Erythroblast (primary cell): Measurements from ENCODE around the gene WDR19.
"Not testable (repeated sequence)": the region's sequence is repeated elsewhere in the genome, so short reads cannot be mapped to it uniquely, and the experiment has no call there.

Experiments used
- DNase-seq, 2 experiments: peaks; one replicate each; lab custom pipeline; 2025; lab: John Stamatoyannopoulos, UW
- GATA1 ChIP-seq: IDR thresholded peaks from 2 replicates; pipeline ENCODE4 v1.6.1; 2011; ENCODE audit warnings: low read depth, mild to moderate bottlenecking, control low read depth, low read length, moderate library complexity
- POLR2A ChIP-seq: IDR thresholded peaks from 2 replicates; pipeline ENCODE4 v1.6.1; 2011; ENCODE audit warnings: mild to moderate bottlenecking, low read length

Gene WDR19

GRCh38 chr4:39181905-39182638 is at the start of gene WDR19:
TSS of gene WDR19 (plus strand) at chr4:39182529. CDS start at chr4:39182558, 29 bp downstream.
- peak; percentile 62 for TF ChIP-seq POLR2A
- TF ChIP-seq GATA1, result no peak
- peak; percentile 99 for DNase-seq

DNA sequence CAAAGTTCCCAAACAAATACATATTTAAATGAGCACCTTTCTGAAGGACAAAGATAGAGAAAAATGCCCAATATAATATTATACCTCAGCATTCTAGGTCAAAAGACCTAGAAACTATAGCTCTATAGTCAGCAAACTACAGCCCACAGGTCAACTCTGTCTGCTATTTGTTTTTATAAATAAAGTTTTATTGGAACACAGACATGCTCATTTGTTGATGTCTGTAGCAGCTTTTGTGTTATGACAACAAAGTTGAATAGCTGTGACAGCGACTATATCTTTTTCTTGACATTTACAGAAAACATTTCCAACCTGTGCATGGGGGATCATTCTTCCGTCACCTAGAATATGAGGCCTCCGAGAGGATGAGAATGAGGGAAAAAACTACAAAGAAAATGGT is 48.7 kb upstream of the WDR19 start:
- no peak for DNase-seq

GRCh38 chr4:39134683-39135306 is 47.5 kb upstream of the WDR19 start:
- TF ChIP-seq GATA1 (no peak), POLR2A (no peak)
- DNase-seq, result no peak

More for the DNA sequence above, 48.7 kb upstream of the WDR19 start:
- TF ChIP-seq GATA1, result no peak
- TF ChIP-seq POLR2A, result no peak

DNA sequence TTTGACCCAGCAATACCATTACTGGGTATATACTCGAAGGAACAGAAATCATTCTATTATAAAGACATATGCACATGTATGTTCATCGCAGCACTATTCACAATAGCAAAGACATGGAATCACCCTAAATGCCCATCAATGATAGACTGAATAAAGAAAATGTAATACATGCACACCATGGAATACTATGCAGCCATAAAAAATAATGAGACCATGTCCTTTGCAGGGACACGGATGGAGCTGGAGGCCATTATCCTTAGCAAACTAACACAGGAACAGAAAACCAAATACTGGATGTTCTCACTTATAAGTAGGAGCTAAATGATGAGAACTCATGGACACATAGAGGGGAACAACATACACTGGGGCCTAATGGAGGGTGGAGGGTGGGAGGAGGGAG is 44.1 kb upstream of the WDR19 start:
- DNase-seq, result not testable (repeated sequence)

- TF ChIP-seq GATA1 (no peak), POLR2A (no peak)
- DNase-seq, result no peak
Observed at GRCh38 chr4:39146211-39146610, 36.1 kb upstream of the WDR19 start.

GRCh38 chr4:39154009-39154408 is 28.3 kb upstream of the WDR19 start:
- DNase-seq, result no peak
- TF ChIP-seq POLR2A (no peak), GATA1 (no peak)

DNA sequence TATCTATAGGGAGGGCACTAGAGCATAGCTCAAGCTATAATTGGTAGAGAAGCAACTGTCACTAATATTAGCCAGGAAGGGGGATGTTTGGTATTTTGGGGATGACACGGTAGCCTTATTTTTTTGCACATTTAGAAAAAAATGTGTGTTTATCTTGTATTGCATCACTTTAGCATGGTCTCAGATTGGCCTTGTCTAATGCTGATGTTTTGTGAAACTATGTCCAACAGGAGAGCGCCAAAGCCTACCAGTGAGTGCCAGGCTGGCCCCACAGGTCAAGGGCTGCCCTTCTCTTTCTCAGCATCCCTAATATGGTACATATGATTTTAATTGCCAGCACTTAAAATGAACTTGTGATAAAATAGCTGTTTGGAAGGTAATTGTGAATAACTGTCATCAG is 24.8 kb upstream of the WDR19 start:
- DNase-seq, result no peak
- TF ChIP-seq POLR2A, result no peak
- no peak for TF ChIP-seq GATA1

- TF ChIP-seq POLR2A (no peak), GATA1 (no peak)
- no peak for DNase-seq
Observed at GRCh38 chr4:39166177-39166576, 16.2 kb upstream of the WDR19 start.

DNA sequence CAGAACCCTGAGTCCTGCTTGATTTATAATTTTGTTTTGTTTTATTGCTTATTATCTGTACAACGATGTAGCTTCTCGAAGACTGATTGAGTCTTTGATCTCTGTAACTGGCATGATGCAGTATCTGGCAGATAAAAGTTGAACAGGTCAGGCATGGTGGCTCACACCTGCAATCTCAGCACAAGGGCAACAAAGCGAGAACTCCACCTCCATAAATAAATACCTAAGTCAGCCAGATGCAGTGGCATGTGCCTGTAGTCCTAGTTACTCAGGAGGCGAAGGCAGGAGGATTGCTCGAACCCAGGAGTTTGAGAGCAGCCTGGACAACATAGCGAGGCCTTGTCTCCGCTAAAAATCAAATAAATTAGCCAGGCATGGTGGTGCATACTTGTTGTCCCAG is 15.7 kb upstream of the WDR19 start:
- TF ChIP-seq POLR2A (no peak), GATA1 (no peak)
- DNase-seq, result no peak

GRCh38 chr4:39169426-39169825 is 12.9 kb upstream of the WDR19 start:
- TF ChIP-seq GATA1, result no peak
- TF ChIP-seq POLR2A, result no peak
- DNase-seq, result no peak

- no peak for DNase-seq
- TF ChIP-seq POLR2A (no peak), GATA1 (no peak)
Observed at GRCh38 chr4:39170301-39170700, 12.0 kb upstream of the WDR19 start.

- no peak for DNase-seq
- TF ChIP-seq GATA1, result no peak
- TF ChIP-seq POLR2A, result no peak
Observed at GRCh38 chr4:39178706-39179105, 3.6 kb upstream of the WDR19 start.

- TF ChIP-seq GATA1, result no peak
- TF ChIP-seq POLR2A, result no peak
- no peak for DNase-seq
Observed at GRCh38 chr4:39179681-39180080, 2.6 kb upstream of the WDR19 start.

DNA sequence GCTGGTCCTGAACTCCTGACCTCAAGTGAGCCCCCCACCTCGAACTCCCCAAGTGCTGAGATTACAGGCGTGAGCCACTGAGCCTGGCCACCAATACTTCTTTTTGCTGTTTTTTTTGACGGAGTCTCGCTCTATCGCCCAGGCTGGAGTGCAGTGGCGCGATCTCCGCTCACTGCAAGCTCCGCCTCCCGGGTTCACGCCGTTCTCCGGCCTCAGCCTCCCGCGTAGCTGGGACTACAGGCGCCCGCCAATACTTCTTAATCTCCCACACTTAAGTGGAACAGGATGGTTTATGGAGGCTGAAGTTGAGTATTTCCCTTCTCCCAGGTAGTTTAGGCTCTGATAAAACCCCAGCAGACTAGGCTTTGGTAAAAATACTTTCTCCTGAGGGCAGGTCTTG is 1.7 kb upstream of the WDR19 start:
- DNase-seq, result not testable (repeated sequence)

DNA sequence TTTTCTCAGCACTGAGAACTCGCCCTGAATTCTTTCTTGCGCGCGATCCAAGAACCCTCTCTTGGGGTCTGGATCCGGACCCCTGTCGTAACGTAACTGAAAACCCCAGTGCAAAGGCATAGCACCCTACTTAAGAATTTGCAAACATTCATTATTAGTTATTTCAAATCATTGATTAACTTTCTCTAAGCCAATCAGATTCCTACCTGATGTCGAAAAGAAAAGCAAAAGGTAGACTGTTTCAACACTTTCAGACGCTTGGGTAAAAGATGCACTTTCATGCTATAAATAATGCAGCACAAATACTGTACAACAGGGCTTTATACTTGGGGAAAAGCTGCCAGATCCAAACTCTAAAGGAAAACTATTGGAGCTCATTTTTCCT is 817 bp upstream of the WDR19 start:
- no peak for DNase-seq
- TF ChIP-seq POLR2A (no peak), GATA1 (no peak)
